GM23338 (cell line): ENCODE data around the gene RAI14. TPM values are rescaled to one million over a fixed set of nuclear protein-coding genes. Genes with fewer than 3 reads are reported as not detected.
A peak's percentile ranks its signal among the peaks of the same experiment; 100 is the strongest.

ENCODE experiments used
- ATAC-seq: fragments of 200-7000 bp; cut with Tn5 transposase; 3 replicates; pipeline ENCODE4 v1.9.1; 2020
- DNase-seq: peaks from one replicate; pipeline ENCODE4 v3.0.0-alpha.2; 2015; ENCODE audit warnings: low spot score
- H2AFZ ChIP-seq: fragments of 200-600 bp; sonication (generic); 2 replicates; pipeline ENCODE4 v1.8.0; 2016; ENCODE audit warnings: antibody characterized with exemption, mild to moderate bottlenecking, moderate library complexity
- H3F3A ChIP-seq: fragments of 200-600 bp; sonication (generic); replicated peaks from 2 replicates; pipeline ENCODE4 v1.8.0; 2017; ENCODE audit warnings: antibody characterized with exemption, mixed run types, low read depth
- H3K27ac ChIP-seq: fragments of 200-600 bp; sonication (generic); 2 replicates; pipeline ENCODE4 v1.6.1; 2016; ENCODE audit warnings: low read depth
- H3K27me3 ChIP-seq: fragments of 200-600 bp; sonication (generic); 2 replicates; pipeline ENCODE4 v1.8.0; 2016; ENCODE audit warnings: mild to moderate bottlenecking, mixed run types, moderate library complexity; ENCODE audit not compliant: insufficient read depth
- H3K36me3 ChIP-seq: fragments of 200-600 bp; sonication (generic); 2 replicates; pipeline ENCODE4 v1.8.0; 2016; ENCODE audit warnings: mild to moderate bottlenecking; ENCODE audit not compliant: insufficient read depth
- H3K4me1 ChIP-seq: fragments of 200-600 bp; sonication (generic); 2 replicates; pipeline ENCODE4 v1.8.0; 2016; ENCODE audit warnings: mild to moderate bottlenecking, moderate library complexity; ENCODE audit not compliant: insufficient read depth
- H3K4me2 ChIP-seq: fragments of 200-600 bp; sonication (generic); 2 replicates; pipeline ENCODE4 v1.7.1; 2017; ENCODE audit warnings: mixed run types
- H3K4me3 ChIP-seq: fragments of 200-600 bp; sonication (generic); 2 replicates; pipeline ENCODE4 v1.6.1; 2016; ENCODE audit warnings: mixed run types
- H3K79me2 ChIP-seq: fragments of 200-600 bp; sonication (generic); replicated peaks from 2 replicates; pipeline ENCODE4 v1.8.0; 2017; ENCODE audit warnings: mild to moderate bottlenecking; ENCODE audit not compliant: insufficient read depth
- H3K9me2 ChIP-seq: fragments of 200-600 bp; sonication (generic); 2 replicates; pipeline ENCODE4 v1.8.0; 2017; ENCODE audit not compliant: insufficient read depth
- H4K20me1 ChIP-seq: fragments of 200-600 bp; sonication (generic); replicated peaks from 2 replicates; pipeline ENCODE4 v1.8.0; 2017; ENCODE audit warnings: mild to moderate bottlenecking; ENCODE audit not compliant: insufficient read depth
- H3K27ac Mint-ChIP-seq: 2 replicates; pipeline ENCODE4 v1.8.0; 2020; ENCODE audit warnings: inconsistent platforms, mild to moderate bottlenecking, moderate library complexity, mixed read lengths
- H3K27me3 Mint-ChIP-seq: 3 replicates; pipeline ENCODE4 v1.8.0; 2022; ENCODE audit warnings: low read depth, mild to moderate bottlenecking, moderate library complexity, mixed read lengths, inconsistent platforms; ENCODE audit not compliant: insufficient read depth, poor library complexity
- H3K36me3 Mint-ChIP-seq: 3 replicates; pipeline ENCODE4 v1.8.0; 2021; ENCODE audit warnings: low read depth, mild to moderate bottlenecking, inconsistent platforms, moderate library complexity, mixed read lengths
- H3K4me1 Mint-ChIP-seq: 3 replicates; pipeline ENCODE4 v1.8.0; 2020; ENCODE audit warnings: mild to moderate bottlenecking, inconsistent platforms, mixed read lengths
- H3K4me3 Mint-ChIP-seq: 3 replicates; pipeline ENCODE4 v1.8.0; 2021; ENCODE audit warnings: moderate library complexity, mild to moderate bottlenecking, inconsistent platforms, mixed read lengths
- H3K9me3 Mint-ChIP-seq: 3 replicates; pipeline ENCODE4 v1.8.0; 2020; ENCODE audit warnings: moderate library complexity, mild to moderate bottlenecking, inconsistent platforms, mixed read lengths
- CREB1 ChIP-seq: fragments of 250-450 bp; sonication (Bioruptor Pico); IDR thresholded peaks from 2 replicates; pipeline ENCODE4 v1.5.0; 2020; ENCODE audit warnings: low read depth, mild to moderate bottlenecking, moderate library complexity
- EZH2 ChIP-seq: fragments of 200-600 bp; sonication (generic); IDR thresholded peaks from one replicate; pipeline ENCODE4 v1.8.0; 2017; ENCODE audit warnings: antibody characterized with exemption, mild to moderate bottlenecking, low read depth; ENCODE audit not compliant: unreplicated experiment
- EZH2phosphoT487 ChIP-seq: fragments of 200-600 bp; sonication (generic); IDR thresholded peaks from one replicate; pipeline ENCODE4 v1.8.1; 2018; ENCODE audit warnings: antibody characterized with exemption; ENCODE audit not compliant: unreplicated experiment
- JUNB ChIP-seq: IDR thresholded peaks from one replicate; pipeline ENCODE4 v1.6.1; 2016; ENCODE audit warnings: antibody characterized with exemption; ENCODE audit not compliant: unreplicated experiment
- NANOG ChIP-seq: IDR thresholded peaks from 2 replicates; pipeline ENCODE4 v1.6.1; 2016; ENCODE audit warnings: antibody characterized with exemption, borderline replicate concordance
- POLR2AphosphoS5 ChIP-seq: IDR thresholded peaks from 2 replicates; pipeline ENCODE4 v1.6.1; 2016; ENCODE audit warnings: antibody characterized with exemption, low read depth
- STAT1 ChIP-seq: IDR thresholded peaks from one replicate; pipeline ENCODE4 v1.6.1; 2016; ENCODE audit warnings: antibody characterized with exemption; ENCODE audit not compliant: unreplicated experiment
- ZNF114 ChIP-seq: fragments of 250-450 bp; sonication (Bioruptor Pico); IDR thresholded peaks from 2 replicates; pipeline ENCODE4 v1.5.0; 2020; ENCODE audit warnings: mild to moderate bottlenecking, moderate library complexity
- ZNF331 ChIP-seq: fragments of 250-450 bp; sonication (Bioruptor Pico); IDR thresholded peaks from 2 replicates; pipeline ENCODE4 v1.5.0; 2020; ENCODE audit warnings: low read depth, mild to moderate bottlenecking, moderate library complexity
- polyA plus RNA-seq: library from polyadenylated mRNA; unstranded; fragments of >200 nt; fragmentation: Nextera tagmentation; extraction: Ambion mirVana; gene quantifications from 2 replicates; pipeline ENCODE4 v1.2.1, GENCODE V29; 2016
- total RNA-seq: library from RNA; depleted of rRNA; stranded (reverse); fragments of >200 nt; shearing (Covaris generic); gene quantifications from 2 replicates; pipeline ENCODE4 v1.2.3, GENCODE V29; 2014
- TF ChIP-seq, protein P1 (sequence below): fragments of 250-450 bp; sonication (Bioruptor Pico); IDR thresholded peaks from 2 replicates; pipeline ENCODE4 v1.5.0; 2020; ENCODE audit warnings: mild to moderate bottlenecking, moderate library complexity
- TF ChIP-seq, protein P2 (sequence below), 2 experiments: fragments of 200-600 bp in 1 of 2; sonication (generic) in 1 of 2; conservative IDR thresholded peaks; 2 replicates each; pipeline versions ENCODE4 v1.5.1 to v1.6.1; 2016 to 2017; ENCODE audit warnings: antibody characterized with exemption in 2 of 2, low read depth in 2 of 2, mild to moderate bottlenecking in 2 of 2, moderate library complexity in 1 of 2
- TF ChIP-seq, protein P3 (sequence below): IDR thresholded peaks from 2 replicates; pipeline ENCODE4 v1.6.1; 2016; ENCODE audit warnings: antibody characterized with exemption
- TF ChIP-seq, protein P4 (sequence below): IDR thresholded peaks from one replicate; pipeline ENCODE4 v1.6.1; 2018; ENCODE audit warnings: antibody characterized with exemption; ENCODE audit not compliant: unreplicated experiment

The RAI14 gene
- total and polyA plus RNA-seq, 2 experiments from 2014 or later: 58.8 to 95.8 TPM

DNA sequence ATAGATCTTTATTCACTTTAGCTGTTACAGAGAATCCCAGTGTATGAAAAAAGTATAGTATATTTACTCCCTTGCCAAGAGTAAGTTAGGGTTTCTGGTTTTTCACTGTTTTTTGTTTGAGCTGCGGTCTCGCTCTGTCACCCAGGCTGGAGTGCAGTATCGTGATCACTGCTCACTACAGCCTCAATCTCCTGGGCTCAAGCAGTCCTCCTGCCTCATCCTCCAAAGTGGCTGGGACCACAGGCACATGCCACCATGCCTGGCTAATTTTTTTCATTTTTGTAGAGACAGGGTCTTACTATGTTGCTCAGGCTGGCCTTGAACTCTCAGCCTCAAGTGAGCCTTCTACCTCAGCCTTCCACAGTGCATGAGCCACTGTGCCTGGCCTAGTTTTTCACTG lies 3.0 kb downstream of the RAI14 start:
- DNase-seq (no peak), ATAC-seq (no peak)
- H3K27ac ChIP-seq: 0 out of 2 replicates have a peak overlapping the region, but pooled peaks have one; percentile 42
- peaks cover 4% of the 10 kb centered on the region for H3F3A ChIP-seq
- Mint-ChIP-seq H3K4me1 (peaks cover 34% of the 10 kb centered on the region), H3K4me3 (no peak overlapping the region; the same call in 2 of the 3 replicates), H3K9me3 (no peaks in the 10 kb centered on the region; the same call in 2 of the 3 replicates), H3K27ac (no peak overlapping the region), H3K27me3 (peaks cover 4% of the 10 kb centered on the region), H3K36me3 (peaks cover 30% of the 10 kb centered on the region)
- H3K4me3 ChIP-seq: no peak overlapping the region
- peak overlapping the region; percentile 58; the same call in 1 of the 2 replicates for H3K4me2 ChIP-seq
- no peaks in the 10 kb centered on the region for H3K9me2 ChIP-seq
- H2AFZ ChIP-seq: no peak overlapping the region
- peaks cover 4% of the 10 kb centered on the region for H3K36me3 ChIP-seq
- peaks cover 54% of the 10 kb centered on the region for H4K20me1 ChIP-seq
- TF ChIP-seq, protein P1, sequence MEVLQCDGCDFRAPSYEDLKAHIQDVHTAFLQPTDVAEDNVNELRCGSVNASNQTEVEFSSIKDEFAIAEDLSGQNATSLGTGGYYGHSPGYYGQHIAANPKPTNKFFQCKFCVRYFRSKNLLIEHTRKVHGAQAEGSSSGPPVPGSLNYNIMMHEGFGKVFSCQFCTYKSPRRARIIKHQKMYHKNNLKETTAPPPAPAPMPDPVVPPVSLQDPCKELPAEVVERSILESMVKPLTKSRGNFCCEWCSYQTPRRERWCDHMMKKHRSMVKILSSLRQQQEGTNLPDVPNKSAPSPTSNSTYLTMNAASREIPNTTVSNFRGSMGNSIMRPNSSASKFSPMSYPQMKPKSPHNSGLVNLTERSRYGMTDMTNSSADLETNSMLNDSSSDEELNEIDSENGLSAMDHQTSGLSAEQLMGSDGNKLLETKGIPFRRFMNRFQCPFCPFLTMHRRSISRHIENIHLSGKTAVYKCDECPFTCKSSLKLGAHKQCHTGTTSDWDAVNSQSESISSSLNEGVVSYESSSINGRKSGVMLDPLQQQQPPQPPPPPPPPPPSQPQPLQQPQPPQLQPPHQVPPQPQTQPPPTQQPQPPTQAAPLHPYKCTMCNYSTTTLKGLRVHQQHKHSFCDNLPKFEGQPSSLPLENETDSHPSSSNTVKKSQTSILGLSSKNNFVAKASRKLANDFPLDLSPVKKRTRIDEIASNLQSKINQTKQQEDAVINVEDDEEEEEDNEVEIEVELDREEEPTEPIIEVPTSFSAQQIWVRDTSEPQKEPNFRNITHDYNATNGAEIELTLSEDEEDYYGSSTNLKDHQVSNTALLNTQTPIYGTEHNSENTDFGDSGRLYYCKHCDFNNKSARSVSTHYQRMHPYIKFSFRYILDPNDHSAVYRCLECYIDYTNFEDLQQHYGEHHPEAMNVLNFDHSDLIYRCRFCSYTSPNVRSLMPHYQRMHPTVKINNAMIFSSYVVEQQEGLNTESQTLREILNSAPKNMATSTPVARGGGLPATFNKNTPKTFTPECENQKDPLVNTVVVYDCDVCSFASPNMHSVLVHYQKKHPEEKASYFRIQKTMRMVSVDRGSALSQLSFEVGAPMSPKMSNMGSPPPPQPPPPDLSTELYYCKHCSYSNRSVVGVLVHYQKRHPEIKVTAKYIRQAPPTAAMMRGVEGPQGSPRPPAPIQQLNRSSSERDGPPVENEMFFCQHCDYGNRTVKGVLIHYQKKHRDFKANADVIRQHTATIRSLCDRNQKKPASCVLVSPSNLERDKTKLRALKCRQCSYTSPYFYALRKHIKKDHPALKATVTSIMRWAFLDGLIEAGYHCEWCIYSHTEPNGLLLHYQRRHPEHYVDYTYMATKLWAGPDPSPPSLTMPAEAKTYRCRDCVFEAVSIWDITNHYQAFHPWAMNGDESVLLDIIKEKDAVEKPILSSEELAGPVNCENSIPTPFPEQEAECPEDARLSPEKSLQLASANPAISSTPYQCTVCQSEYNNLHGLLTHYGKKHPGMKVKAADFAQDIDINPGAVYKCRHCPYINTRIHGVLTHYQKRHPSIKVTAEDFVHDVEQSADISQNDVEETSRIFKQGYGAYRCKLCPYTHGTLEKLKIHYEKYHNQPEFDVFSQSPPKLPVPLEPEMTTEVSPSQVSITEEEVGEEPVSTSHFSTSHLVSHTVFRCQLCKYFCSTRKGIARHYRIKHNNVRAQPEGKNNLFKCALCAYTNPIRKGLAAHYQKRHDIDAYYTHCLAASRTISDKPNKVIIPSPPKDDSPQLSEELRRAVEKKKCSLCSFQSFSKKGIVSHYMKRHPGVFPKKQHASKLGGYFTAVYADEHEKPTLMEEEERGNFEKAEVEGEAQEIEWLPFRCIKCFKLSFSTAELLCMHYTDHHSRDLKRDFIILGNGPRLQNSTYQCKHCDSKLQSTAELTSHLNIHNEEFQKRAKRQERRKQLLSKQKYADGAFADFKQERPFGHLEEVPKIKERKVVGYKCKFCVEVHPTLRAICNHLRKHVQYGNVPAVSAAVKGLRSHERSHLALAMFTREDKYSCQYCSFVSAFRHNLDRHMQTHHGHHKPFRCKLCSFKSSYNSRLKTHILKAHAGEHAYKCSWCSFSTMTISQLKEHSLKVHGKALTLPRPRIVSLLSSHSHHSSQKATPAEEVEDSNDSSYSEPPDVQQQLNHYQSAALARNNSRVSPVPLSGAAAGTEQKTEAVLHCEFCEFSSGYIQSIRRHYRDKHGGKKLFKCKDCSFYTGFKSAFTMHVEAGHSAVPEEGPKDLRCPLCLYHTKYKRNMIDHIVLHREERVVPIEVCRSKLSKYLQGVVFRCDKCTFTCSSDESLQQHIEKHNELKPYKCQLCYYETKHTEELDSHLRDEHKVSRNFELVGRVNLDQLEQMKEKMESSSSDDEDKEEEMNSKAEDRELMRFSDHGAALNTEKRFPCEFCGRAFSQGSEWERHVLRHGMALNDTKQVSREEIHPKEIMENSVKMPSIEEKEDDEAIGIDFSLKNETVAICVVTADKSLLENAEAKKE (CRISPR knock-in tag): no peak
- TF ChIP-seq ZNF114 (CRISPR knock-in tag) (no peak), JUNB (no peak), EZH2phosphoT487 (no peak), POLR2AphosphoS5 (no peak), ZNF331 (no peak), STAT1 (no peak), NANOG (no peak), EZH2 (no peak), CREB1 (CRISPR knock-in tag) (no peak)
- TF ChIP-seq, protein P2, sequence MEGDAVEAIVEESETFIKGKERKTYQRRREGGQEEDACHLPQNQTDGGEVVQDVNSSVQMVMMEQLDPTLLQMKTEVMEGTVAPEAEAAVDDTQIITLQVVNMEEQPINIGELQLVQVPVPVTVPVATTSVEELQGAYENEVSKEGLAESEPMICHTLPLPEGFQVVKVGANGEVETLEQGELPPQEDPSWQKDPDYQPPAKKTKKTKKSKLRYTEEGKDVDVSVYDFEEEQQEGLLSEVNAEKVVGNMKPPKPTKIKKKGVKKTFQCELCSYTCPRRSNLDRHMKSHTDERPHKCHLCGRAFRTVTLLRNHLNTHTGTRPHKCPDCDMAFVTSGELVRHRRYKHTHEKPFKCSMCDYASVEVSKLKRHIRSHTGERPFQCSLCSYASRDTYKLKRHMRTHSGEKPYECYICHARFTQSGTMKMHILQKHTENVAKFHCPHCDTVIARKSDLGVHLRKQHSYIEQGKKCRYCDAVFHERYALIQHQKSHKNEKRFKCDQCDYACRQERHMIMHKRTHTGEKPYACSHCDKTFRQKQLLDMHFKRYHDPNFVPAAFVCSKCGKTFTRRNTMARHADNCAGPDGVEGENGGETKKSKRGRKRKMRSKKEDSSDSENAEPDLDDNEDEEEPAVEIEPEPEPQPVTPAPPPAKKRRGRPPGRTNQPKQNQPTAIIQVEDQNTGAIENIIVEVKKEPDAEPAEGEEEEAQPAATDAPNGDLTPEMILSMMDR (conservative IDR thresholded peaks at IDR 0.05; ENCODE audit: low read depth in 2 of 2): no peak
- TF ChIP-seq, protein P3, sequence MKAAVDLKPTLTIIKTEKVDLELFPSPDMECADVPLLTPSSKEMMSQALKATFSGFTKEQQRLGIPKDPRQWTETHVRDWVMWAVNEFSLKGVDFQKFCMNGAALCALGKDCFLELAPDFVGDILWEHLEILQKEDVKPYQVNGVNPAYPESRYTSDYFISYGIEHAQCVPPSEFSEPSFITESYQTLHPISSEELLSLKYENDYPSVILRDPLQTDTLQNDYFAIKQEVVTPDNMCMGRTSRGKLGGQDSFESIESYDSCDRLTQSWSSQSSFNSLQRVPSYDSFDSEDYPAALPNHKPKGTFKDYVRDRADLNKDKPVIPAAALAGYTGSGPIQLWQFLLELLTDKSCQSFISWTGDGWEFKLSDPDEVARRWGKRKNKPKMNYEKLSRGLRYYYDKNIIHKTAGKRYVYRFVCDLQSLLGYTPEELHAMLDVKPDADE: no peak
- TF ChIP-seq, protein P4, sequence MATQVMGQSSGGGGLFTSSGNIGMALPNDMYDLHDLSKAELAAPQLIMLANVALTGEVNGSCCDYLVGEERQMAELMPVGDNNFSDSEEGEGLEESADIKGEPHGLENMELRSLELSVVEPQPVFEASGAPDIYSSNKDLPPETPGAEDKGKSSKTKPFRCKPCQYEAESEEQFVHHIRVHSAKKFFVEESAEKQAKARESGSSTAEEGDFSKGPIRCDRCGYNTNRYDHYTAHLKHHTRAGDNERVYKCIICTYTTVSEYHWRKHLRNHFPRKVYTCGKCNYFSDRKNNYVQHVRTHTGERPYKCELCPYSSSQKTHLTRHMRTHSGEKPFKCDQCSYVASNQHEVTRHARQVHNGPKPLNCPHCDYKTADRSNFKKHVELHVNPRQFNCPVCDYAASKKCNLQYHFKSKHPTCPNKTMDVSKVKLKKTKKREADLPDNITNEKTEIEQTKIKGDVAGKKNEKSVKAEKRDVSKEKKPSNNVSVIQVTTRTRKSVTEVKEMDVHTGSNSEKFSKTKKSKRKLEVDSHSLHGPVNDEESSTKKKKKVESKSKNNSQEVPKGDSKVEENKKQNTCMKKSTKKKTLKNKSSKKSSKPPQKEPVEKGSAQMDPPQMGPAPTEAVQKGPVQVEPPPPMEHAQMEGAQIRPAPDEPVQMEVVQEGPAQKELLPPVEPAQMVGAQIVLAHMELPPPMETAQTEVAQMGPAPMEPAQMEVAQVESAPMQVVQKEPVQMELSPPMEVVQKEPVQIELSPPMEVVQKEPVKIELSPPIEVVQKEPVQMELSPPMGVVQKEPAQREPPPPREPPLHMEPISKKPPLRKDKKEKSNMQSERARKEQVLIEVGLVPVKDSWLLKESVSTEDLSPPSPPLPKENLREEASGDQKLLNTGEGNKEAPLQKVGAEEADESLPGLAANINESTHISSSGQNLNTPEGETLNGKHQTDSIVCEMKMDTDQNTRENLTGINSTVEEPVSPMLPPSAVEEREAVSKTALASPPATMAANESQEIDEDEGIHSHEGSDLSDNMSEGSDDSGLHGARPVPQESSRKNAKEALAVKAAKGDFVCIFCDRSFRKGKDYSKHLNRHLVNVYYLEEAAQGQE: no peak
- H3K27me3 ChIP-seq: no peaks in the 10 kb centered on the region
- H3K4me1 ChIP-seq: peaks cover 54% of the 10 kb centered on the region
- H3K79me2 ChIP-seq: peaks cover 74% of the 10 kb centered on the region
